Stomach smooth muscle (tissue), 2 donors: ENCODE results near the gene WDFY4.
A peak's percentile ranks its signal among the peaks of the same experiment; 100 is the strongest.
"Not testable (repeated sequence)": the region's sequence is repeated elsewhere in the genome, so short reads cannot be mapped to it uniquely, and the experiment has no call there.

ENCODE experiments used
- H3K27ac ChIP-seq: one replicate; pipeline ENCODE4 v1.7.0; 2013; ENCODE audit warnings: mild to moderate bottlenecking, low read length, inconsistent platforms
- H3K27me3 ChIP-seq, 2 donors: one replicate each; pipeline ENCODE4 v1.7.0; 2013; ENCODE audit warnings: low read length in 2 of 2; ENCODE audit not compliant: insufficient read depth in 2 of 2, control insufficient read depth in 1 of 2
- H3K36me3 ChIP-seq, 2 donors: one replicate each; pipeline ENCODE4 v1.7.0; 2013; ENCODE audit warnings: low read length in 2 of 2; ENCODE audit not compliant: control insufficient read depth in 2 of 2, insufficient read depth in 2 of 2
- H3K4me1 ChIP-seq: one replicate; pipeline ENCODE4 v1.7.0; 2013; ENCODE audit warnings: low read length; ENCODE audit not compliant: control insufficient read depth, insufficient read depth
- H3K4me3 ChIP-seq, 2 donors: one replicate each; pipeline ENCODE4 v1.7.0; 2013; ENCODE audit warnings: low read length in 2 of 2
- H3K9ac ChIP-seq, 2 donors: one replicate each; pipeline ENCODE4 v1.7.0; 2013; ENCODE audit warnings: low read length in 2 of 2, mild to moderate bottlenecking in 1 of 2
- H3K9me3 ChIP-seq, 2 donors: one replicate each; pipeline ENCODE4 v1.7.0; 2013; ENCODE audit warnings: low read length in 2 of 2; ENCODE audit not compliant: control insufficient read depth in 2 of 2
- donor health status: healthy.
- donor health status: Pancreatic carcinoma.

The WDFY4 gene

GRCh38 chr10:48684792-48685623 lies at the start of gene WDFY4:
Gene WDFY4, plus strand, starts transcription at chr10:48684873. Its CDS starts 24,860 bp downstream, at chr10:48709733.
- Histone ChIP-seq H3K27me3 (no peaks in the 10 kb centered on the region), H3K36me3 (no peaks in the 10 kb centered on the region), H3K4me3 (peak within 1 kb of the TSS in 1 of 2 donors; percentile 1), H3K9ac (no peak within 1 kb of the TSS), H3K27ac (no peak within 1 kb of the TSS), H3K4me1 (no peaks in the 10 kb centered on the region), H3K9me3 (peaks cover 0 to 2% of the 10 kb centered on the region in 2 donors)

GRCh38 chr10:48634984-48635557 lies 49.6 kb upstream of the WDFY4 start:
- no peak overlapping the region for H3K9ac ChIP-seq
- peaks cover 0 to 3% of the 10 kb centered on the region in 2 donors for H3K9me3 ChIP-seq
- peaks cover 0 to 7% of the 10 kb centered on the region in 2 donors for H3K27me3 ChIP-seq
- H3K27ac ChIP-seq: no peak overlapping the region
- no peaks in the 10 kb centered on the region for H3K36me3 ChIP-seq
- H3K4me3 ChIP-seq: no peak overlapping the region
- peaks cover 7% of the 10 kb centered on the region for H3K4me1 ChIP-seq

DNA sequence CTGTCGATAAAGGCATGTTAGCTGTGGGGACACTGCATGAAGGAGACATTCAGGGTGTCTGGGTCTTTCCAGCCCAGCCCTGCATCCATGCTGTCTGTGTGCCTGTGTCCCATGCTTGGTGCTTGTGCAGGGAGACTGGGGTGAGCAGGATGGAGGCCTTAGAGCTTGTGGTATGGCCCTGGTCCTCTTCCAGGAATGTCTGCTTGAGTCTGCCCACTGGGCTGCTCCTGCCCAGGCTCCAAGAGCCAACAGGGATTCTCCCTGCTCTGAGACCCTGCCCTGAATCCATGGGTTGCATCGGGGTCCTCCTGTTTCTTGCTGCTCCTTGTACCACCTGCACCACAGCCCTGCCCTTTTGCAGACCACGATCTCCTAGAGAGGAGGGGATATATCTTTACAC lies 48.4 kb upstream of the WDFY4 start:
- Histone ChIP-seq H3K27me3 (peaks cover 0 to 7% of the 10 kb centered on the region in 2 donors), H3K4me1 (peaks cover 7% of the 10 kb centered on the region), H3K9ac (no peak overlapping the region), H3K9me3 (peaks cover 0 to 3% of the 10 kb centered on the region in 2 donors), H3K27ac (no peak overlapping the region), H3K4me3 (no peak overlapping the region), H3K36me3 (no peaks in the 10 kb centered on the region)

DNA sequence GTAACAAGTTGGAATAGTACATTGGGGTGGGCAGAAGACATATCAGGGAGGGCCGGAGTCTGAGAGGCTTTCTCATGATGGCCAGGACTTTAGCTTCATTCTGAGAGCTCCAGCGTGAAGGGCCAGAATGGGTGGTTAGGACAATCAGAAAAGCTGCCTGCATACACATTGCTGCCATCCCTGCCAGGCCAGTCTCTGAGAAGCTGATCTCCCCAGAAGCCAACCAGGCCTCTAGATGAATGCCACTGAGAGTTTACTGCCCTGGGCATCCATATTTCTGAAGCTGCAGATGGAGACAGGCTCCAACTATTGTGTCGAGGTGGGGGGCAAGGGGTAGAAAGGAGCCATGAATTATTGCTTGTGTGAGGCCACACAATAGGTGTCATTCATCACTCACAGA lies 47.8 kb upstream of the WDFY4 start:
- H3K4me3 ChIP-seq: no peak overlapping the region
- H3K9me3 ChIP-seq: peaks cover 0 to 3% of the 10 kb centered on the region in 2 donors
- no peak overlapping the region for H3K9ac ChIP-seq
- H3K4me1 ChIP-seq: peaks cover 7% of the 10 kb centered on the region
- H3K27ac ChIP-seq: no peak overlapping the region
- H3K27me3 ChIP-seq: peaks cover 0 to 7% of the 10 kb centered on the region in 2 donors
- no peaks in the 10 kb centered on the region for H3K36me3 ChIP-seq

GRCh38 chr10:48638158-48638557 lies 46.5 kb upstream of the WDFY4 start:
- H3K4me1 ChIP-seq: peaks cover 7% of the 10 kb centered on the region
- H3K9me3 ChIP-seq: peaks cover 0 to 3% of the 10 kb centered on the region in 2 donors
- no peaks in the 10 kb centered on the region for H3K36me3 ChIP-seq
- no peak overlapping the region for H3K27ac ChIP-seq
- H3K4me3 ChIP-seq: no peak overlapping the region
- H3K9ac ChIP-seq: no peak overlapping the region
- H3K27me3 ChIP-seq: peaks cover 0 to 7% of the 10 kb centered on the region in 2 donors

DNA sequence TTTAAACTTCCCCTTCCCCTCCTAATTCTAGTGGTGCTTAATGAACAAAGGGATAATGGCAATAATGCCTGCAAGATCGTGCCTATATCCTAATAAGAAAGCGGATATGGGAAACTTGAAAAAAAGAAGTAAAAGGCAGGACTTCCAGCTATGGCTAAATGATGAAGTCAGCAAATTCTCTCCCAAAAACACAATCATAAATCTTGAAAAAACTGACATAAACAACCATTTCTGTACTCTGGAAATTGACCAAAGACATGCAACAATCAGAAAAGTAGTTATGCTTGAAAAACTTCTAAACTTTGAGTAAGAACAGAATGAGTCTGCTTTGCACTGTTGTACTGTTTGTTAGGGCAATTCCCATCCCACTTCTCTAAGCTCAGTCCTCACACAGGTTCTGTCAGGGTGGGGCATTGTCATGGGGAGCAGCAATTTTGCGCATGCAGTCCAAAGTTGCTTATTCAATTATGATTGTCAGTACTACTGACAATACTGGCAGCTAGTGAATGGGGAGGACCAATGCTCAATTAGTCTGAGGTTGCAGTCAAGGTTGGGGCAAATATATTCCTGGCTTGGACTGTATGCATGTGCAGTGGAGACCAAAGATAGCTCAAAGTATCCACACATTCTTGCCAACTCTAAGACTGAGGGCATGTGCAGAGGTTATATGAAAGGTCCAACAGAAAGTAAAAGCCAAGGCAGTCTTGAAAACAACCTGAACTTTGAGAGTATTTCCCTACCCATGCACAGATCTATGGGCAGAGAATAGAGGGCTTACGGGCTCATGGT lies 45.7 kb upstream of the WDFY4 start:
- Histone ChIP-seq H3K27me3 (peaks cover 0 to 7% of the 10 kb centered on the region in 2 donors), H3K4me3 (no peak overlapping the region), H3K27ac (no peak overlapping the region), H3K4me1 (peaks cover 7% of the 10 kb centered on the region), H3K9ac (no peak overlapping the region), H3K36me3 (no peaks in the 10 kb centered on the region), H3K9me3 (peaks cover 0 to 3% of the 10 kb centered on the region in 2 donors)

- peaks cover 4% of the 10 kb centered on the region for H3K4me1 ChIP-seq
- no peak overlapping the region for H3K27ac ChIP-seq
- H3K9ac ChIP-seq: no peak overlapping the region
- H3K4me3 ChIP-seq: no peak overlapping the region
- H3K9me3 ChIP-seq: peaks cover 0 to 3% of the 10 kb centered on the region in 2 donors
- H3K36me3 ChIP-seq: no peaks in the 10 kb centered on the region
- H3K27me3 ChIP-seq: peaks cover 0 to 7% of the 10 kb centered on the region in 2 donors
Measured at GRCh38 chr10:48639632-48640031, 45.0 kb upstream of the WDFY4 start.

- H3K4me1 ChIP-seq: no peaks in the 10 kb centered on the region
- no peak overlapping the region for H3K9ac ChIP-seq
Measured at GRCh38 chr10:48640326-48640725, 44.3 kb upstream of the WDFY4 start.

DNA sequence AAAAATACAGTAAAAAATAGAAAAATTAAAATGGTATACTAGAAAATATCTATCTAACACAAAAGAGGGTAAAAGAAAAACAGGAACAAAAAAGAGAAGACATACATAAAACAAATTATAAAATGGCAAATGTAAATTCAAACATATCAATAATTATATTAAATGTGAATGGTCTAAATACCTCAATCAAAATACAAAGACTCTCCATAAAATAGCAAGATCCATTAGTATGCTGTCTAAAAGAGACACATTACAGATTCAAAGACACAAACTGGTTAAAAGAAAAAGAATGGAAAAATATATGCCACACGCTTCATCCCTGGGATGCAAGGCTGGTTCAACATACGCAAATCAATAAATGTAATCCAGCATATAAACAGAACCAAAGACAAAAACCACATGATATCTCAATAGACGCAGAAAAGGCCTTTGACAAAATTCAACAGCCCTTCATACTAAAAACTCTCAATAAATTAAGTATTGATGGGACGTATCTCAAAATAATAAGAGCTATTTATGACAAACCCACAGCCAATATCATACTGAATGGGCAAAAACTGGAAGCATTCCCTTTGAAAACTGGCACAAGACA lies 43.5 kb upstream of the WDFY4 start:
- not testable (repeated sequence) for H3K27ac ChIP-seq, H3K36me3 ChIP-seq, H3K4me1 ChIP-seq, H3K4me3 ChIP-seq, H3K27me3 ChIP-seq, H3K9ac ChIP-seq, H3K9me3 ChIP-seq

More at GRCh38 chr10:48640326-48640725, 44.3 kb upstream of the WDFY4 start:
- Histone ChIP-seq H3K36me3 (no peaks in the 10 kb centered on the region), H3K27ac (no peak overlapping the region), H3K27me3 (peaks cover 0 to 7% of the 10 kb centered on the region in 2 donors), H3K9me3 (peaks cover 0 to 3% of the 10 kb centered on the region in 2 donors), H3K4me3 (no peak overlapping the region)

GRCh38 chr10:48645600-48645999 lies 39.1 kb upstream of the WDFY4 start:
- no peaks in the 10 kb centered on the region for H3K36me3 ChIP-seq
- no peaks in the 10 kb centered on the region for H3K27me3 ChIP-seq
- H3K9ac ChIP-seq: no peak overlapping the region
- H3K27ac ChIP-seq: no peak overlapping the region
- H3K4me1 ChIP-seq: no peaks in the 10 kb centered on the region
- H3K9me3 ChIP-seq: no peaks in the 10 kb centered on the region
- no peak overlapping the region for H3K4me3 ChIP-seq
